IPS DF 6.9 (cell line): Measurements from ENCODE around the gene FAM50A.
"Not testable (repeated sequence)": the region's sequence is repeated elsewhere in the genome, so short reads cannot be mapped to it uniquely, and the experiment has no call there.

Experiments used
- DNase-seq: peaks from one replicate; pipeline ENCODE4 v3.0.0-alpha.2; 2013; ENCODE audit warnings: low read depth, low spot score
- H3K27ac ChIP-seq: one replicate; pipeline ENCODE4 v1.5.1; 2013; ENCODE audit warnings: low read length, control low read depth
- H3K27me3 ChIP-seq: 2 replicates; pipeline ENCODE4 v1.6.1; 2013; ENCODE audit warnings: mild to moderate bottlenecking, low read length; ENCODE audit not compliant: control insufficient read depth, insufficient read depth
- H3K36me3 ChIP-seq: 2 replicates; pipeline ENCODE4 v1.6.1; 2013; ENCODE audit warnings: low read length; ENCODE audit not compliant: control insufficient read depth, insufficient read depth
- H3K4me1 ChIP-seq: 2 replicates; pipeline ENCODE4 v1.6.1; 2013; ENCODE audit warnings: low read length; ENCODE audit not compliant: control insufficient read depth, insufficient read depth
- H3K4me3 ChIP-seq: 2 replicates; pipeline ENCODE4 v1.5.1; 2013; ENCODE audit warnings: mild to moderate bottlenecking, low read length
- H3K9me3 ChIP-seq: 2 replicates; pipeline ENCODE4 v1.6.1; 2013; ENCODE audit warnings: low read length, inconsistent platforms; ENCODE audit not compliant: control insufficient read depth, insufficient read depth
- WGBS: extraction: QIAGEN DNeasy Blood & Tissue Kit; methylation state at CpG from one replicate; pipeline ENCODE4 v1.1.7; 2013; ENCODE audit warnings: mixed read lengths, missing lambda C conversion rate; ENCODE audit not compliant: insufficient read length, insufficient coverage; 5-methylcytosine and 5-hydroxymethylcytosine counted together

FAM50A gene

GRCh38 chrX:154490414-154491083, 46.6 kb downstream of the FAM50A start, which contains the start of gene SLC10A3:
SLC10A3 (minus strand) TSS chrX:154490629; CDS start chrX:154488940, 1,689 bp downstream.
- peak; percentile 78 for DNase-seq
- WGBS = no CpG with 5 or more reads among the region's 71 CpGs
- Histone ChIP-seq H3K27me3 (no peaks in the 10 kb centered on the region), H3K4me1 (peaks cover 2% of the 10 kb centered on the region; the same call in 1 of the 2 replicates), H3K27ac (no peak within 1 kb of the TSS), H3K36me3 (no peaks in the 10 kb centered on the region; the same call in 1 of the 2 replicates), H3K9me3 (no peaks in the 10 kb centered on the region), H3K4me3 (peak within 1 kb of the TSS; percentile 53; the same call in 1 of the 2 replicates)

GRCh38 chrX:154494715-154495114, 50.8 kb downstream of the FAM50A start:
- H3K27ac ChIP-seq = no peak overlapping the region
- no peaks in the 10 kb centered on the region for H3K9me3 ChIP-seq
- H3K4me3 ChIP-seq = no peak overlapping the region
- no peaks in the 10 kb centered on the region for H3K4me1 ChIP-seq
- WGBS = no CpG with 5 or more reads among the region's 3 CpGs
- H3K36me3 ChIP-seq = no peaks in the 10 kb centered on the region
- no peaks in the 10 kb centered on the region for H3K27me3 ChIP-seq
- no peak for DNase-seq

GRCh38 chrX:154495472-154495922, 51.6 kb downstream of the FAM50A start:
- H3K27ac ChIP-seq = no peak overlapping the region
- no peaks in the 10 kb centered on the region for H3K27me3 ChIP-seq
- no peaks in the 10 kb centered on the region for H3K9me3 ChIP-seq
- DNase-seq = no peak
- WGBS = no CpG with 5 or more reads among the region's 6 CpGs
- H3K4me3 ChIP-seq = no peak overlapping the region
- H3K4me1 ChIP-seq = no peaks in the 10 kb centered on the region
- H3K36me3 ChIP-seq = no peaks in the 10 kb centered on the region

- WGBS = no CpG with 5 or more reads among the region's 4 CpGs
Measured at GRCh38 chrX:154496591-154497137, 52.7 kb downstream of the FAM50A start.

More at GRCh38 chrX:154496591-154497137, 52.7 kb downstream of the FAM50A start:
- H3K4me1 ChIP-seq, H3K4me3 ChIP-seq, H3K27ac ChIP-seq, H3K27me3 ChIP-seq, H3K9me3 ChIP-seq, H3K36me3 ChIP-seq, DNase-seq: not testable (repeated sequence)
